HUES64 (cell line): Measurements from ENCODE around the gene NTRK2.

Source experiments
- H3K27ac ChIP-seq: 2 replicates; pipeline ENCODE4 v1.7.0; 2013; ENCODE audit warnings: low read depth, low read length, inconsistent platforms
- H3K27me3 ChIP-seq: 2 replicates; pipeline ENCODE4 v1.6.1; 2013; ENCODE audit warnings: mild to moderate bottlenecking, low read length; ENCODE audit not compliant: insufficient read depth
- H3K36me3 ChIP-seq: 2 replicates; pipeline ENCODE4 v1.6.1; 2013; ENCODE audit warnings: mild to moderate bottlenecking, low read length; ENCODE audit not compliant: insufficient read depth
- H3K4me1 ChIP-seq: 2 replicates; pipeline ENCODE4 v1.6.1; 2013; ENCODE audit warnings: mild to moderate bottlenecking, low read length, moderate library complexity; ENCODE audit not compliant: insufficient read depth
- H3K4me3 ChIP-seq: 2 replicates; pipeline ENCODE4 v1.5.1; 2013; ENCODE audit warnings: mild to moderate bottlenecking, low read length, moderate library complexity
- H3K9ac ChIP-seq: 2 replicates; pipeline ENCODE4 v1.6.1; 2013; ENCODE audit warnings: mild to moderate bottlenecking, low read depth, low read length
- H3K9me3 ChIP-seq: 2 replicates; pipeline ENCODE4 v1.6.1; 2013; ENCODE audit warnings: low read depth, low read length; ENCODE audit not compliant: insufficient read depth
- WGBS: fragments of 150-250, 120-280 bp; methylation state at CpG from one replicate; pipeline ENCODE4 v1.1.7; 2013; ENCODE audit warnings: missing lambda C conversion rate; 5-methylcytosine and 5-hydroxymethylcytosine counted together

Gene NTRK2

GRCh38 chr9:84821431-84821830, 151.9 kb downstream of the NTRK2 start:
- Histone ChIP-seq H3K4me1 (0 out of 2 replicates have a peak, but pooled peaks cover 6% of the 10 kb centered on the region), H3K27ac (no peak overlapping the region), H3K36me3 (no peaks in the 10 kb centered on the region), H3K4me3 (no peak overlapping the region), H3K9ac (no peak overlapping the region), H3K9me3 (no peaks in the 10 kb centered on the region), H3K27me3 (no peaks in the 10 kb centered on the region)
- WGBS, result 88% methylated on average over 1 of the region's 1 CpG

DNA sequence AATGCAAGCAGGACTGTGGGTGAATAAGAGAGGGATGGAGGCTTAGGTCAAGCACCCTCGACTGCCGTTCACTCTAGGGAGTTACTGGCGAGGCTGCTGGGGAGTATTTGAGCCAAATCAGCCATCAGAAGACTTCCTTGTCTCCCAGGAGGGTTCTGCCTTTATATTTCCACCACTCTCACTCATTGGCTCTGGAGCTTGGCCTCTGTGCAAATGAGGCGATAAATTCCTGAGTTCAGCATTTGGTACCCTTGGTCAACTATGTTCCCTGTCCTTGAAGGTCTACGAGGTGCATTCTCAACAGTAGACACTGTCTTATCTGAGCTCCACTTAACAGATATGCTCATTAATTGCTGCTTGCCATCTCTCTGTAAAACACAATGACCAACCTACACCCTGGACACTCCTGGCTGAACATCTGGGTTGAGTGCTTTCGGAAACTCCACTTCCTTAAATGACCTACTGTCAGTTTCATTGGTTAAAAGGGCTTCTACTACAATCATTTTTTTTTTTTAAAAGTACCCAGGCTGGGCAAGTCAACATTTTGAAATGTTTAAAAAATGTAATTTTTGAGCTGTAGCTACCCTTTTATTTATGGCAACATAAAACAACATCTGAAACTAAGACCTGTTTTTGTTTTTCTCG, 153.2 kb downstream of the NTRK2 start:
- 88% methylated on average over 7 of the region's 7 CpGs for WGBS
- no peaks in the 10 kb centered on the region for H3K27me3 ChIP-seq

GRCh38 chr9:84823421-84824271, 154.1 kb downstream of the NTRK2 start:
- no peaks in the 10 kb centered on the region for H3K27me3 ChIP-seq
- no peak overlapping the region for H3K9ac ChIP-seq
- H3K9me3 ChIP-seq, result no peaks in the 10 kb centered on the region
- WGBS, result 91% methylated on average over 8 of the region's 8 CpGs
- H3K4me3 ChIP-seq, result no peak overlapping the region
- H3K4me1 ChIP-seq, result 0 out of 2 replicates have a peak, but pooled peaks cover 6% of the 10 kb centered on the region
- H3K27ac ChIP-seq, result no peak overlapping the region
- H3K36me3 ChIP-seq, result no peaks in the 10 kb centered on the region

More for the DNA sequence above, 153.2 kb downstream of the NTRK2 start:
- H3K4me1 ChIP-seq, result 0 out of 2 replicates have a peak, but pooled peaks cover 6% of the 10 kb centered on the region
- H3K36me3 ChIP-seq, result no peaks in the 10 kb centered on the region
- H3K9ac ChIP-seq, result no peak overlapping the region
- no peak overlapping the region for H3K27ac ChIP-seq
- no peaks in the 10 kb centered on the region for H3K9me3 ChIP-seq
- H3K4me3 ChIP-seq, result no peak overlapping the region

DNA sequence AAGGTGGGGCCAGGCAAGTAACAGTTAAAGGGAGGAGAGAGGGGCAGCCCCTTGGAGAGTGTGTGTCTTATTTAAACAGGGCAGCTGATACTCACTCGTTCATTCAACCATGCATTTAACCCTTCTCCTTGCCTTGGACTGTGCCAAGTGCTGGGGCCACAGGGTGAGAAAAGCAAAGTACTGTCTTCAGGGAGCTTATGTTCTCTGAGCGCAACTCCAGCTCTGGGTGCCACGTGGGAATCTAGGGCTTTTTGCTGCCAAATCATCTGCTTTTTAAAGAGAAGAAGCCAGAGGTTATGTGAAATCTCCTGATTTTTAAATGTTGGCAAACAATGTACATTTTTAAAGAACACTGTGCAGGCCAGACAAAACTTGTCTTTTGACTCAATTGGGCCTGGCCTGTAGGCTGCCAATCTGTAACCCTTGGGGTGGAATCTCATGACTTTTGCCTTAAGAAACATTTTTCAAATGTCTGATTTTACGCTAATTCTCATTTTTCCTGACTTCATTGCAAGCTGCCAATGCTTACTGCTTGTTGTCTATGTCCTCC, 157.8 kb downstream of the NTRK2 start:
- H3K4me3 ChIP-seq, result no peak overlapping the region
- H3K27me3 ChIP-seq, result no peaks in the 10 kb centered on the region
- WGBS, result 86% methylated on average over 4 of the region's 4 CpGs
- H3K4me1 ChIP-seq, result no peaks in the 10 kb centered on the region
- no peaks in the 10 kb centered on the region for H3K9me3 ChIP-seq
- no peaks in the 10 kb centered on the region for H3K36me3 ChIP-seq
- H3K9ac ChIP-seq, result no peak overlapping the region
- no peak overlapping the region for H3K27ac ChIP-seq

DNA sequence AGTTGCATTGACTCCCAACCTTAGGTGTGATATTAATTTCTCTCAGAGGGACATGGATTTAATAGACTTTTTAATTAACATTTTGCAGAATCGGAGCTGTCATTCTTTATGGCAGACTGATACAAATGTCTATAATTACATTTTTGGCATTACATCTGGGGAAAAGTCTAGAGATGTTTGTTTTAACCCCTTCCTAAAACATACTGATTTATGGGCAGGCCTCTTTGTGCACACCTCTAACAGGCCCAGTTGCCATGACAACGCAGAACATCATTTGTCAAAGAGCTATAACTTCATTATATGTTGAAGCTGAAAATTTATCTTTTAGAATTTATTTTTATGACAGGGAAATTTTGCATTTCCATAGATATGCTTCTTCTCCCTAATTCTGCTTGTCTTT, 158.5 kb downstream of the NTRK2 start:
- no peak overlapping the region for H3K9ac ChIP-seq
- no peaks in the 10 kb centered on the region for H3K9me3 ChIP-seq
- H3K36me3 ChIP-seq, result no peaks in the 10 kb centered on the region
- no peak overlapping the region for H3K4me3 ChIP-seq
- WGBS, result no CpG with 5 or more reads among the region's 2 CpGs
- H3K27me3 ChIP-seq, result no peaks in the 10 kb centered on the region
- 0 out of 2 replicates have a peak, but pooled peaks cover under 1% of the 10 kb centered on the region for H3K4me1 ChIP-seq
- no peak overlapping the region for H3K27ac ChIP-seq

GRCh38 chr9:84829471-84829870, 159.9 kb downstream of the NTRK2 start:
- H3K4me3 ChIP-seq, result no peak overlapping the region
- H3K9me3 ChIP-seq, result no peaks in the 10 kb centered on the region
- 92% methylated on average over 8 of the region's 8 CpGs for WGBS

DNA sequence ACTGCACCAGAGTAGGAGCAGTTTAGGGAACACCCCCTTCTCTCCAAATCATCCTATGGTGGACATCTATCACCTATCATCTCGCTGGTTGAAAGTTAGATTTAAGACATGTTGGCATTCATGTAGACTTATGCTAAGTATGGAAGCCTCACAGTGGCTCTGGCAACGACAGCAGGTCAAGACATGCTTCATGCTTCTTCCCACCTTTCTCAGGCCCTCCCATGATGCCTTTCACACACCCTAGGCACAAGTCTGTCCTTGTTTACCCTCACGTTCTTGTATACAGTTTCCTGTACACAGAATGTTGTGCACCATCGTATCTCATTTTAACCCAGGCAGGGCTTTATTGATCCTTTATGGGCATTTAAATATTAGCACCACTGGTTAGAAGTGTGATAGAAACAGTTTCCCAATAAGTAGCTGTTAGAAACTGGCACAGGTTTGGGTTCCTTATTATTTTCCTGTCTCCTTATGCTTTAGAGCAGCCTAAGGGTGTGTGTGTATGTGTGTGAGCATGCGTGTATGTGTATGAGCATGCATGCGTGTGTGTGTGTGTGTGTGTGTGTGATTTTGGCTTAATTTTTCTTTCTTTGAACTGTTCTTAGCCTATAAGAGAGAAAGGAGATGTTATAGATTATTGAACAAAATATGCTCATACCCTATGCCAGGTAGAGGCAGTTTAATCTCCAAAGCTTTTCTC, 160.6 kb downstream of the NTRK2 start:
- 97% methylated on average over 5 of the region's 6 CpGs for WGBS
- no peaks in the 10 kb centered on the region for H3K9me3 ChIP-seq
- H3K9ac ChIP-seq, result no peak overlapping the region
- H3K27me3 ChIP-seq, result no peaks in the 10 kb centered on the region
- no peak overlapping the region for H3K4me3 ChIP-seq
- no peaks in the 10 kb centered on the region for H3K36me3 ChIP-seq
- 0 out of 2 replicates have a peak, but pooled peaks cover 6% of the 10 kb centered on the region for H3K4me1 ChIP-seq
- no peak overlapping the region for H3K27ac ChIP-seq

More at GRCh38 chr9:84829471-84829870, 159.9 kb downstream of the NTRK2 start:
- 0 out of 2 replicates have a peak, but pooled peaks cover 6% of the 10 kb centered on the region for H3K4me1 ChIP-seq
- H3K9ac ChIP-seq, result no peak overlapping the region
- H3K27me3 ChIP-seq, result no peaks in the 10 kb centered on the region
- no peaks in the 10 kb centered on the region for H3K36me3 ChIP-seq
- no peak overlapping the region for H3K27ac ChIP-seq

GRCh38 chr9:84831377-84831776, 161.8 kb downstream of the NTRK2 start:
- H3K27me3 ChIP-seq, result no peaks in the 10 kb centered on the region
- H3K4me1 ChIP-seq, result 0 out of 2 replicates have a peak, but pooled peaks cover 6% of the 10 kb centered on the region
- no peaks in the 10 kb centered on the region for H3K36me3 ChIP-seq
- no peak overlapping the region for H3K4me3 ChIP-seq
- WGBS, result 92% methylated on average over 4 of the region's 4 CpGs
- H3K9ac ChIP-seq, result no peak overlapping the region
- no peak overlapping the region for H3K27ac ChIP-seq
- no peaks in the 10 kb centered on the region for H3K9me3 ChIP-seq

DNA sequence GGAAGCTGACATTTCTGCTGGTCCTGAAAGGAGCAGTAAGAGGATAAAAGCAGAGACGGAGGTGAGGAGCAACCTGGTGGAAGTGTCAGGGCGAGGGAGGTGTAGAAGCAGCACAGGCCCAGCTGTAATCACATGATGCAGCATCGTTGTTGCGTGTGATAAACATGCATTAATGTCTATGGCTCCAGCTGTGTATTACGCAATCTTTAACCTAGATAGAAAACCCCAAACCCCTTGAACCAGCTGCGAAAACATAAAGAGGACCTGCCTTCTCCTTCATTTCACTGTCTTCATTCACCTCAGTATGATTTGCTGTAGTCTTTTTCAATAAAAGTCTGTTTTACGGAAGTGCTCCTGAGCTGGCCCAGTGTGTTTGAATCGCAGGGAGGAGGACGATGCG, 162.9 kb downstream of the NTRK2 start:
- Histone ChIP-seq H3K9ac (no peak overlapping the region), H3K36me3 (no peaks in the 10 kb centered on the region), H3K4me1 (0 out of 2 replicates have a peak, but pooled peaks cover 6% of the 10 kb centered on the region), H3K9me3 (no peaks in the 10 kb centered on the region), H3K27ac (no peak overlapping the region), H3K4me3 (no peak overlapping the region), H3K27me3 (no peaks in the 10 kb centered on the region)
- WGBS, result 95% methylated on average over 10 of the region's 10 CpGs

- no peak overlapping the region for H3K4me3 ChIP-seq
- H3K27me3 ChIP-seq, result no peaks in the 10 kb centered on the region
- H3K27ac ChIP-seq, result no peak overlapping the region
- H3K4me1 ChIP-seq, result 0 out of 2 replicates have a peak, but pooled peaks cover 6% of the 10 kb centered on the region
- WGBS, result 89% methylated on average over 4 of the region's 4 CpGs
- H3K9me3 ChIP-seq, result no peaks in the 10 kb centered on the region
- H3K9ac ChIP-seq, result no peak overlapping the region
- H3K36me3 ChIP-seq, result no peaks in the 10 kb centered on the region
Observed at GRCh38 chr9:84834426-84834825, 164.9 kb downstream of the NTRK2 start.
